Left ventricle myocardium superior (tissue), 1 donor: Measurements from ENCODE around the gene SERPINA6. TPM values are rescaled to one million over a fixed set of nuclear protein-coding genes. Genes with fewer than 3 reads are reported as not detected.
"Not testable (repeated sequence)": the region's sequence is repeated elsewhere in the genome, so short reads cannot be mapped to it uniquely, and the experiment has no call there.

ENCODE experiments used
- ATAC-seq: fragments of 200-7000 bp; cut with Tn5 transposase; one replicate; pipeline ENCODE4 v1.9.1; 2020; ENCODE audit warnings: mild to moderate bottlenecking, moderate library complexity
- DNase-seq: peaks from one replicate; pipeline ENCODE4 v3.0.0-alpha.2; 2020
- intact Hi-C: fragments of 100-400 bp; cut with micrococcal nuclease; formaldehyde crosslinking; loops from one replicate; pipeline ENCODE4 v1.11.0; 2022
- total RNA-seq: library from RNA; stranded (reverse); fragmentation: NEBNext Ultra II Directional; extraction: Animal tissue kit (Norgen Biotek cat#: 25700); gene quantifications from one replicate; pipeline ENCODE4 v1.2.1, GENCODE V29; 2021
- donor health status: DM: no; HTN: yes; CAD: no; lungs with severe emphysema.

SERPINA6 gene
- total RNA-seq, 1 donor from 2014 or later: not detected

DNA sequence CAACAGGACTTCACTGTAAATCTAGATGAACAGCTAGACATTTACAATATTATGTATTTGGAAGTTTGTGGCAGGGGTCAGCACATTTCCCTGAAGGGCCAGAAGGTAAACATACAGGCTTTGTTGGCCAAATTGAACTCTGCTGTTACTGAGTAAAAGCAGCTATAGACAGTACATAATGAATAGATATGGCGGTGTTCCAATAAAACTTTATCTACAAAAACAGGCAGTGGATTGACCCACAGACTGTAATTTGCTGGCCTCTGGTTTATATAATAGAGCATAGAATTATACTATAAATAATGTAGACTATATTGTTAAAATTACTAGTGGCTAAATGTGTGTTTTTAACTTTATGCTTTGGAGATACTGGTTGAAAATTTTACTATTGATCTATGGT lies 55.8 kb downstream of the SERPINA6 start:
- DNase-seq (no peak), ATAC-seq (no peak)
- intact Hi-C loops: no loop called here

DNA sequence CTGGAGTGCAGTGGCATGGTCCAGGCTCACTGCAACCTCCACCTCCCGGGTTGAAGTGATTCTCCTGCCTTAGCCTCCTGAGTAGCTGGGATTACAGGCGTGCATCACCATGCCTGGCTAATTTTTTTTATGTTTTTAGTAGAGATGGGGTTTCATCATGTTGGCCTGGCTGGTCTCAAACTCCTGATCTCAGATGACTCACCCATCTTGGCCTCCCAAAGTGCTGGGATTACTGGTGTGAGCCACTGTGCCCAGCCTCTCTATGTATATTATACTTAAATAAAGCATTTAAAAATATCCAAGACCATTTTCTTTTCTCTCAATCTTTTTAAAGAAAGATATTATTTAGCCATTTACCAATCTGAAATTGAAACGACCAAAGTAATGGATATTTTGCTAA lies 58.9 kb downstream of the SERPINA6 start:
- ATAC-seq, intact Hi-C loops: not testable (repeated sequence)

More for the DNA sequence above, 58.9 kb downstream of the SERPINA6 start:
- DNase-seq: not testable (repeated sequence)

Other genes with a start within 250 kb of the SERPINA6 start
- gene DDX24, start 242.1 kb downstream of the SERPINA6 start, total RNA-seq: 198 TPM
- 9.7 TPM for gene IFI27L1, start 242.0 kb downstream of the SERPINA6 start, total RNA-seq
- 151 TPM for gene IFI27, start 212.6 kb downstream of the SERPINA6 start, total RNA-seq
- 41.1 TPM for gene IFI27L2, start 193.7 kb downstream of the SERPINA6 start, total RNA-seq
- gene PPP4R4, start 149.0 kb downstream of the SERPINA6 start, total RNA-seq: 0.30 TPM
- gene SERPINA10, start 30.1 kb downstream of the SERPINA6 start, total RNA-seq: not detected
- not detected for gene SERPINA2, start 43.4 kb upstream of the SERPINA6 start, total RNA-seq
- 7.7 TPM for gene SERPINA1, start 65.3 kb upstream of the SERPINA6 start, total RNA-seq
- gene SERPINA11, start 129.5 kb upstream of the SERPINA6 start, total RNA-seq: not detected
- gene SERPINA9, start 152.9 kb upstream of the SERPINA6 start, total RNA-seq: not detected
- not detected for gene SERPINA12, start 186.1 kb upstream of the SERPINA6 start, total RNA-seq
- not detected for gene SERPINA4, start 238.1 kb upstream of the SERPINA6 start, total RNA-seq